Type B pancreatic cell (in vitro differentiated cells): ENCODE data around the gene SPIRE1. TPM values are rescaled to one million over a fixed set of nuclear protein-coding genes. Genes with fewer than 3 reads are reported as not detected.
"Not testable (repeated sequence)": the region's sequence is repeated elsewhere in the genome, so short reads cannot be mapped to it uniquely, and the experiment has no call there.

ENCODE experiments used
- DNase-seq: peaks from one replicate; pipeline ENCODE4 v3.0.0; 2021; ENCODE audit warnings: mixed read lengths; ENCODE audit not compliant: unreplicated experiment; ENCODE audit errors: extremely low spot score
- H3K27ac Mint-ChIP-seq: 2 replicates; pipeline ENCODE4 v1.8.0; 2021; ENCODE audit warnings: mild to moderate bottlenecking, mixed read lengths
- H3K27me3 Mint-ChIP-seq: 2 replicates; pipeline ENCODE4 v1.8.0; 2021; ENCODE audit warnings: mixed read lengths
- H3K36me3 Mint-ChIP-seq: 2 replicates; pipeline ENCODE4 v1.8.0; 2021; ENCODE audit warnings: mixed read lengths
- H3K4me1 Mint-ChIP-seq: one replicate; pipeline ENCODE4 v1.8.0; 2021; ENCODE audit warnings: mixed read lengths; ENCODE audit not compliant: unreplicated experiment
- H3K4me3 Mint-ChIP-seq: 2 replicates; pipeline ENCODE4 v1.8.0; 2021; ENCODE audit warnings: mild to moderate bottlenecking, mixed read lengths
- H3K9me3 Mint-ChIP-seq: 2 replicates; pipeline ENCODE4 v1.8.0; 2021; ENCODE audit warnings: mixed read lengths
- CTCF ChIP-seq: fragments of 200-600 bp; sonication (generic); conservative IDR thresholded peaks from 2 replicates; pipeline ENCODE4 v1.5.0; 2021; ENCODE audit warnings: antibody characterized with exemption, mild to moderate bottlenecking
- total RNA-seq: library from RNA; stranded (reverse); gene quantifications from 2 replicates; pipeline ENCODE4 v1.2.1, GENCODE V29; 2021; ENCODE audit warnings: low replicate concordance

SPIRE1 gene
- total RNA-seq, 1 donor from 2014 or later, result 25.2 TPM

DNA sequence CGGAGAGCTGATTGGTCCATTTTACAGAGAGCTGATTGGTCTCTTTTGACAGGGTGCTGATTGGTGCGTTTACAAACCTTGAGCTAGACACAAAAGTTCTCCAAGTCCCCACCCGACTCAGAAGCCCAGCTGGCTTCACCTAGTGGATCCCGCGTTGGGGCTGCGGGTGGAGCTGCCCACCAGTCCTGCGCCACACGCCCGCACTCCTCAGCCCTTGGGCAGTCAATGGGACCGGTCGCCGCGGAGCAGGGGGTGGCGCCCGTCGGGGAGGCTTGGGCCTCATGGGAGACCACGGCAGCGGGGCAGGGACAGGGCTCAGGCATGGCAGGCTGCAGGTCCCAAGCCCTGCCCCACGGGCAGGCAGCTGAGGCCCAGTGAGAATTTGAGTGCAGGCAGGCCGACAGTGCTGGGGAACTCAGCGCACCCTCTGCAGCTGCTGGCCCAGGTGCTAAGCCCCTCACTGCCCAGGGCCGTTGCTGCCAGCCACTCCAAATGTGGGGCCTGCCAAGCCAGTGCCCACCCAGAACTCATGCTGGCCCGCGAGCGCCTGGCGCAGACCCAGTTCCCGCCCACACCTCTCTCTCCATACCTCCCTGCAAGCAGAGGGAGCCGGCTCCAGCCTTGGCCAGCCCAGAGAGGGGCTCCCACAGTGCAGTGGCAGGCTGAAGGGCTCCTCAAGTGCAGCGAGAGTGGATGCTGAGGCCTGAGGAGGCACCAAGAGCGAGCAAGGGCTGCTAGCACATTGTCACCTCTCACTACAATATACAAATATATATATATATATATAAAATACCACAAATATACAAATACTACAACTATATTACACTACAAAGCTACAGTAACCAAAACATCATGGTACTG is 100.7 kb downstream of the SPIRE1 start:
- DNase-seq, result no peak
- Mint-ChIP-seq H3K27me3 (no peaks in the 10 kb centered on the region), H3K27ac (no peak overlapping the region), H3K4me1 (no peaks in the 10 kb centered on the region), H3K36me3 (peaks cover 23% of the 10 kb centered on the region), H3K9me3 (peaks cover 22% of the 10 kb centered on the region), H3K4me3 (no peak overlapping the region)
- no peak for TF ChIP-seq CTCF

GRCh38 chr18:12554796-12555388 is 103.0 kb downstream of the SPIRE1 start:
- H3K4me3 Mint-ChIP-seq, result no peak overlapping the region
- no peak for TF ChIP-seq CTCF
- H3K4me1 Mint-ChIP-seq, result no peaks in the 10 kb centered on the region
- no peak overlapping the region for H3K27ac Mint-ChIP-seq
- H3K27me3 Mint-ChIP-seq, result no peaks in the 10 kb centered on the region
- DNase-seq, result no peak
- peaks cover 20% of the 10 kb centered on the region for H3K9me3 Mint-ChIP-seq
- H3K36me3 Mint-ChIP-seq, result peaks cover 23% of the 10 kb centered on the region

DNA sequence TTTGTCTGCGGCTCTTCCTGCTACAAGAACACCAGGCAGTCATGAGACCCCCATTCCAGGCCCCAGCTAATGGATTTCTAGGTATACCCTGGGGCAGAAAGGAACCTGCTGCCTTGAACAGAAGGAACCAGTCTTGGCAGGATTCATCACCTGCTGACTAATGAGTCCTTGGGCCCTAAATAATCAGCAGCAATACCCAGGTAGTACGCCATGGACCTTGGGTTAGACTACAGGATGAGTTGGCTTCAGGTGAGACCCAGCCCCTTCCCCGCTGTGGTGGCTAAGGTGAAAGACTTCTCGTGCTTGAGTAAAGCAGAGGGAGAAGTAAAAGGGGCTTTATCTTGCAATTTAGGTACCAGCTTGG is 105.0 kb downstream of the SPIRE1 start:
- no peaks in the 10 kb centered on the region for H3K4me1 Mint-ChIP-seq
- H3K27ac Mint-ChIP-seq, result no peak overlapping the region
- peaks cover 15% of the 10 kb centered on the region for H3K9me3 Mint-ChIP-seq
- H3K27me3 Mint-ChIP-seq, result no peaks in the 10 kb centered on the region
- no peak for DNase-seq
- TF ChIP-seq CTCF, result no peak
- H3K36me3 Mint-ChIP-seq, result peaks cover 19% of the 10 kb centered on the region
- no peak overlapping the region for H3K4me3 Mint-ChIP-seq

DNA sequence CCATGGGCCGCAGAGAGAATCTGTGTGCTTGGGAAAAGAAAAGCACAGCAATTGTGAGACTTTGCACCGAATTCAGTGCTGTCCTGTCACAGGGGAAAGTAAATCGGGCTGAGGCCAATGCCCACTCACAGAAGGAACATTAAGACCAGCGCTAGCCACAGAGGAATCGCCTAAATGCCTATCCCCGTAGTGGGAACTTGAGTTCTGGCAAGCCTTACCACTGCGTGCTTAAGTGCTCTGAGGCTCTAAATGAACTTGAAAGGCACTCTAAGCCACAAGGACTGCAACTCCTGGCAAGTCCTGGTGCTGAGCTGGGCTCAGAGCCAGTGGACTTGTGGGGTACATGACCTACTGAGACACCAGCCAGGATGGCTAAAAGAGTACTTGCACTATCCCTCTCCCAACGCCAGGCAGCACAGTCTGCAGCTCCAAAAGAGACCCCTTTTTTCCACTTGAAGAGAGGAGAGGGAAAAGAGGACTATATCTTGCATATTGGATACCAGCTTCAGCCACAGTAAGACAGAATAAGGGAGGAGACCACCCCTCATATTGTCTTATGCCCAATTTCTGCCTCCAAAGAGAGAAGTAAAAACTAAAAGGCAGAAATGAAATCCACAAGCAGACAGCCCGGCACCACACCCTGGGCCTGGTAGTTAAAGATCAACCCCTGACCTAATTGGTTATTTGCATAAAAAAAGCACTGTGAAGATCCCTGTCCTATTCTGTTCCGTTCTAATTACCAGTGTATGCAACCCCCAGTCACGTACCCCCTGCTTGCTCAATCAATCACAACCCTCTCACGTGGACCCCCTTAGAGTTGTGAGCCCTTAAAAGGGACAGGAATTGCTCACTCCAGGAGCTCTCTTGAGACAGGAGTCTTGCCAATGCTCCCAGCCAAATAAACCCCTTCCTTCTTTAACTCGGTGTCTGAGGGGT is 105.7 kb downstream of the SPIRE1 start:
- H3K27ac Mint-ChIP-seq, DNase-seq, H3K27me3 Mint-ChIP-seq: not testable (repeated sequence)

DNA sequence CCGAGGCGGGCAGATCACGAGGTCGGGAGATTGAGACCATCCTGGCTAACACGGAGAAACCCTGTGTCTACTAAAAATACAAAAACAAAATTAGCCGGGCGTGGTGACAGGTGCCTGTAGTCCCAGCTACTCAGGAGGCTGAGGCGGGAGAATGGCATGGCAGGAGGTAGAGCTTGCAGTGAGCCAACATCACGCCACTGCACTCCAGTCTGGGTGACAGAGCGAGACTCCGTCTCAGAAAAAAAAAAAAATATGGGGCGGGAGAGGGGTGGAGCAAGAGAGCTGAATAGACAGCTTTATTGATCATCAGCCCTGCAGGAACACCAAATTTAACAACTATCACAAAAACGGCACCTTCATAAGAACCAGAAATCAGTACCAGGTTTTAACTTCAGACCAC is 106.4 kb downstream of the SPIRE1 start:
- DNase-seq, H3K4me1 Mint-ChIP-seq, H3K27ac Mint-ChIP-seq, H3K4me3 Mint-ChIP-seq, H3K27me3 Mint-ChIP-seq: not testable (repeated sequence)
- peaks cover 18% of the 10 kb centered on the region for H3K36me3 Mint-ChIP-seq
- H3K9me3 Mint-ChIP-seq, result peaks cover 15% of the 10 kb centered on the region

More for the DNA sequence above, 105.7 kb downstream of the SPIRE1 start:
- peaks cover 16% of the 10 kb centered on the region for H3K36me3 Mint-ChIP-seq
- peaks cover 15% of the 10 kb centered on the region for H3K9me3 Mint-ChIP-seq
- H3K4me3 Mint-ChIP-seq, H3K4me1 Mint-ChIP-seq: not testable (repeated sequence)

- TF ChIP-seq CTCF, result no peak
- DNase-seq, result no peak
- H3K9me3 Mint-ChIP-seq, result peaks cover 5% of the 10 kb centered on the region
- H3K27ac Mint-ChIP-seq, result no peak overlapping the region
- H3K27me3 Mint-ChIP-seq, result no peaks in the 10 kb centered on the region
- H3K36me3 Mint-ChIP-seq, result peaks cover 10% of the 10 kb centered on the region
- H3K4me1 Mint-ChIP-seq, result no peaks in the 10 kb centered on the region
- H3K4me3 Mint-ChIP-seq, result no peak overlapping the region
Measured at GRCh38 chr18:12543697-12544096, 114.2 kb downstream of the SPIRE1 start.
